ENCODE measurements around the gene MYL6.

GRCh38 chr12:56154246-56154771 lies 3.9 kb upstream of the MYL6 start:
- no peak for TF ChIP-seq EZH2 (optimal IDR thresholded peaks at IDR 0.05; ENCODE audit: low read depth, low read length)
- TF ChIP-seq CTCF (IDR thresholded peaks at IDR 0.05; ENCODE audit: low read length) = no peak
- no peak for TF ChIP-seq EZH2phosphoT487 (IDR thresholded peaks at IDR 0.05; ENCODE audit: low read length)
